AG08395 (cell line): ENCODE measurements around the gene GRPR.

ENCODE experiments used
- DNase-seq: peaks from one replicate; pipeline ENCODE4 v3.0.0; 2012; ENCODE audit warnings: mixed read lengths, low spot score

GRPR gene

GRCh38 chrX:16123222-16123786 lies at the start of gene GRPR:
Gene GRPR (plus strand): TSS chrX:16123565. CDS start chrX:16123954, 389 bp downstream.
- peak; percentile 90 for DNase-seq

- no peak for DNase-seq
Observed at GRCh38 chrX:16075087-16075486, 48.3 kb upstream of the GRPR start.

GRCh38 chrX:16076834-16077233 lies 46.5 kb upstream of the GRPR start:
- no peak for DNase-seq

- DNase-seq = no peak
Observed at GRCh38 chrX:16077811-16078210, 45.6 kb upstream of the GRPR start.

GRCh38 chrX:16081357-16081756 lies 42.0 kb upstream of the GRPR start:
- DNase-seq = no peak

GRCh38 chrX:16082470-16083085 lies 40.8 kb upstream of the GRPR start:
- DNase-seq = no peak

- no peak for DNase-seq
Observed at GRCh38 chrX:16087076-16087475, 36.3 kb upstream of the GRPR start.

- DNase-seq = no peak
Observed at GRCh38 chrX:16089086-16089485, 34.3 kb upstream of the GRPR start.

- no peak for DNase-seq
Observed at GRCh38 chrX:16096141-16096540, 27.2 kb upstream of the GRPR start.

- no peak for DNase-seq
Observed at GRCh38 chrX:16100673-16101072, 22.7 kb upstream of the GRPR start.

GRCh38 chrX:16101581-16101980 lies 21.8 kb upstream of the GRPR start:
- DNase-seq = no peak

- DNase-seq = no peak
Observed at GRCh38 chrX:16103625-16104024, 19.7 kb upstream of the GRPR start.

GRCh38 chrX:16112428-16112827 lies 10.9 kb upstream of the GRPR start:
- no peak for DNase-seq

- DNase-seq = no peak
Observed at GRCh38 chrX:16113978-16114565, 9.3 kb upstream of the GRPR start.

- DNase-seq = peak; percentile 62
Observed at GRCh38 chrX:16114611-16115010, 8.8 kb upstream of the GRPR start.

GRCh38 chrX:16119353-16120220 lies 3.8 kb upstream of the GRPR start:
- DNase-seq = no peak

GRCh38 chrX:16120431-16120830 lies 2.9 kb upstream of the GRPR start:
- no peak for DNase-seq

GRCh38 chrX:16124201-16124600 lies 836 bp downstream of the GRPR start:
- DNase-seq = no peak

- no peak for DNase-seq
Observed at GRCh38 chrX:16125520-16126149, 2.3 kb downstream of the GRPR start.

GRCh38 chrX:16130707-16131106 lies 7.3 kb downstream of the GRPR start:
- DNase-seq = no peak

GRCh38 chrX:16134936-16135335 lies 11.6 kb downstream of the GRPR start:
- no peak for DNase-seq

- DNase-seq = no peak
Observed at GRCh38 chrX:16136080-16136479, 12.7 kb downstream of the GRPR start.
